ENCODE results near the gene ZNF423. TPM values are rescaled to one million over a fixed set of nuclear protein-coding genes. Genes with fewer than 3 reads are reported as not detected.

Gene ZNF423
- total and polyA plus RNA-seq, 2 of the 13 experiments (the other 11 are each of a cell fraction or from before 2014, with no cell fraction given), result 0.07 to 0.31 TPM

GRCh38 chr16:49738832-49739231 lies 117.1 kb downstream of the ZNF423 start:
- ATAC-seq, result no peak
- Histone ChIP-seq H3K9me3 (ENCODE audit: low read length) (no peaks in the 10 kb centered on the region), H2AFZ (ENCODE audit: low read length) (no peak overlapping the region), H3K79me2 (ENCODE audit: insufficient read depth, low read length) (no peaks in the 10 kb centered on the region), H3K4me1 (ENCODE audit: insufficient read depth, low read length) (no peaks in the 10 kb centered on the region), H3K9ac (ENCODE audit: insufficient read depth, low read depth, low read length) (no peak overlapping the region), H3K36me3 (replicated peaks in 1 of 2; ENCODE audit: control insufficient read depth in 1 of 2, insufficient read depth in 2 of 2, low read length in 2 of 2) (no peaks in the 10 kb centered on the region), H3K4me2 (ENCODE audit: low read depth, low read length) (no peak overlapping the region), H3K27ac (ENCODE audit: extremely low read length, insufficient read depth, low read length) (no peak overlapping the region), H3K27me3 (ENCODE audit: control insufficient read depth in 1 of 2, insufficient read depth in 2 of 2, low read length in 2 of 2) (peaks cover 3 to 20% of the 10 kb centered on the region in 2 experiments; a peak in 4 of 5 replicates), H4K20me1 (ENCODE audit: insufficient read depth, low read length) (no peaks in the 10 kb centered on the region), H3K4me3 (replicated peaks in 1 of 3; ENCODE audit: insufficient read depth in 1 of 3, low read depth in 2 of 3, low read length in 3 of 3) (no peak overlapping the region)
- 18% methylated on average over 3 of the region's 3 CpGs for WGBS (ENCODE audit: low lambda C conversion rate)
- no peak for TF ChIP-seq ZNF292 (CRISPR knock-in tag; IDR thresholded peaks at IDR 0.05; ENCODE audit: borderline replicate concordance, low read depth)
- no peak for TF ChIP-seq RELA (CRISPR knock-in tag; IDR thresholded peaks at IDR 0.05)
- TF ChIP-seq CCAR2 (optimal IDR thresholded peaks at IDR 0.05; ENCODE audit: low read depth, low read length), result no peak
- TF ChIP-seq FOXC1 (CRISPR knock-in tag; IDR thresholded peaks at IDR 0.05; ENCODE audit: borderline replicate concordance), result no peak
- no peak for TF ChIP-seq HIVEP1 (CRISPR knock-in tag; IDR thresholded peaks at IDR 0.05)
- no peak for TF ChIP-seq ZNF747 (CRISPR knock-in tag; IDR thresholded peaks at IDR 0.05; ENCODE audit: borderline replicate concordance)
- no peak for TF ChIP-seq ZNF335 (CRISPR knock-in tag; IDR thresholded peaks at IDR 0.05)
- no peak for TF ChIP-seq ZFP41 (CRISPR knock-in tag; IDR thresholded peaks at IDR 0.05; ENCODE audit: borderline replicate concordance)
- no peak for TF ChIP-seq ZBTB40 (IDR thresholded peaks at IDR 0.05)
- no peak for TF ChIP-seq ZBTB40 (CRISPR knock-in tag; IDR thresholded peaks at IDR 0.05)
- no peak for TF ChIP-seq POLR2AphosphoS2 (IDR thresholded peaks at IDR 0.05; ENCODE audit: low read depth, low read length)
- no peak for TF ChIP-seq ZNF326 (CRISPR knock-in tag; IDR thresholded peaks at IDR 0.05; ENCODE audit: borderline replicate concordance)
- no peak for TF ChIP-seq SMC3 (IDR thresholded peaks at IDR 0.05; ENCODE audit: low read length)
- no peak for TF ChIP-seq STAT5B (CRISPR knock-in tag; IDR thresholded peaks at IDR 0.05)
- TF ChIP-seq RAD51 (IDR thresholded peaks at IDR 0.05; ENCODE audit: borderline replicate concordance), result no peak
- ChIA-PET POLR2A (no interaction called here), CTCF (ENCODE audit: low intra/inter-chr PET ratio, low total read pairs) (no interaction called here)
- intact Hi-C loops (cut with micrococcal nuclease; ENCODE audit: unreplicated experiment), result no loop called here
- DNase-seq (ENCODE audit: low spot score), result no peak
- no peak for FAIRE-seq
- no TSS peak for BruUV-seq (replicated peaks)
- in situ Hi-C loops (cut with HindIII; ENCODE audit: extremely low pct_ligation_motif_present, low pct_unique_long_range_greater_than_20kb), result no loop called here

Measured in HepG2 (cell line).